HG03558 (cell line): ENCODE data around the gene RIMBP3B.
"Not testable (repeated sequence)": the region's sequence is repeated elsewhere in the genome, so short reads cannot be mapped to it uniquely, and the experiment has no call there.

ENCODE experiments used
- ATAC-seq: cut with Tn5 transposase; IDR thresholded peaks from one replicate; pipeline ENCODE4 v1.9.1; 2021; ENCODE audit warnings: moderate number of reproducible peaks; ENCODE audit not compliant: unreplicated experiment; ENCODE audit errors: extremely low read depth

The RIMBP3B gene

DNA sequence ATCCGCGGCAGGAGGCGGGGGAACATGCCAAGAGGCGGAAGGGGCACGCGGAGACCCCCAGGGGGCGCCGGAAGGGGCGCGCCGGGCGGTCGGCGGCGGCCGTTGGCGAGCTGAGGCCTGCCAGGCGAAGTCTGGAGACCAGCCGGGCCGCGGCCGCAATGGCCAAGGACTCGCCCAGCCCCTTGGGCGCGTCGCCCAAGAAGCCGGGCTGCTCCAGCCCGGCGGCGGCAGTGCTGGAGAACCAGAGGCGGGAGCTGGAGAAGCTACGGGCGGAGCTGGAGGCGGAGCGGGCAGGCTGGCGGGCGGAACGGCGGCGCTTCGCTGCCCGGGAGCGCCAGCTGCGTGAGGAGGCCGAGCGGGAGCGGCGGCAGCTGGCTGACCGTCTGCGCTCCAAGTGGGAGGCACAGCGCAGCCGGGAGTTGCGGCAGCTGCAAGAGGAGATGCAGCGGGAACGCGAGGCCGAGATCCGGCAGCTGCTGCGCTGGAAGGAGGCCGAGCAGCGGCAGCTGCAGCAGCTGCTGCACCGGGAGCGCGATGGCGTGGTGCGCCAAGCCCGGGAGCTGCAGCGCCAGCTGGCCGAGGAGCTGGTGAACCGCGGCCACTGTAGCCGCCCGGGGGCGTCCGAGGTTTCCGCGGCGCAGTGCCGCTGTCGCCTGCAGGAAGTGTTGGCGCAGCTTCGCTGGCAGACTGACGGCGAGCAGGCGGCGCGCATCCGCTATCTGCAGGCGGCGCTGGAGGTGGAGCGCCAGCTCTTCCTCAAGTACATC is at the start of gene RIMBP3B:
RIMBP3B (plus strand) TSS at position 51 of the 767 bp plus-strand sequence; CDS start at position 159, 108 bp downstream.
- not testable (repeated sequence) for ATAC-seq

- not testable (repeated sequence) for ATAC-seq
Observed at GRCh38 chr22:21357527-21357926, 26.0 kb upstream of the RIMBP3B start.

GRCh38 chr22:21360525-21360924 is 23.0 kb upstream of the RIMBP3B start:
- ATAC-seq = not testable (repeated sequence)

- not testable (repeated sequence) for ATAC-seq
Observed at GRCh38 chr22:21362473-21362872, 21.1 kb upstream of the RIMBP3B start.

DNA sequence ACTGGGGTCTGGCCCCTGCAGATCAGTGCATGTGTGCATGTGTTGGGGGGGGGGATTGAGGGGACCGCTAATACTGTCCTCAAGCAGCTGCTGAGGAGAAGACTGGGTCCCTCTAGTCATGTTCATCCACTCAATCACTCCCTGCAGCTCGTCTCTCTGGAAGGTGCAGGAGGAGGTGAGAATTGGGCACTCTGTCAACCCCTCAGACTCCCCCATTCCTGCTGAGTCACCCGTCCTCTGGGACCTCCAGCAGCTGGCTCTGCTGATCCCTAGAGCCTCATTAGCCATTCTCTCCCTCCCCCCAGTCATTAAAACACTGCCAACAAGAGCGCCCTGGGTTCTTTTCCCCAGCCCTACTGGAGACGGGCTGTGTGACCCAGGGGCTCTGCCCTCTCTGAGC is 20.5 kb upstream of the RIMBP3B start:
- ATAC-seq = not testable (repeated sequence)

GRCh38 chr22:21363803-21364202 is 19.7 kb upstream of the RIMBP3B start:
- ATAC-seq = not testable (repeated sequence)

DNA sequence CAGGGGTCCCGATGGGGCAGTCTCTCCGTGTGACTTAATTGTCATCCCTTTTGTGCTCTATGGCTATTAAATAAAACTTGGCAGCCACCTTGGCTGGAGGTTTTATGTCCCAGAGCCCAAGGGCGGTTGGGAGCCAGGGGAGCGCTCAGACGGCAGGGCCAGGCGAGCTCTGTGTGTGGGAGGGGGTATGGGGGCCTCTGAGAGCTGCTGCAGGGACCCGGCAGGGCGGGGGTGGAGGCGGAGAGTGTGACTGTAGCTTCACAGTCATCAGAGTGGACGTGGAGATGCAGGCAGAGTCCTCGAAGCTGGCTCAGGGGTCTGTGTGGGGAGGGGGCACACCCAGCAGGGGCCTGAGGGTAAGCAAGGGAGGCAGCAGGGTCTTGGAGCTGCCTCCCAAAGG is 19.2 kb upstream of the RIMBP3B start:
- not testable (repeated sequence) for ATAC-seq

GRCh38 chr22:21365337-21365736 is 18.2 kb upstream of the RIMBP3B start:
- not testable (repeated sequence) for ATAC-seq

GRCh38 chr22:21368603-21369310 is 14.8 kb upstream of the RIMBP3B start:
- not testable (repeated sequence) for ATAC-seq

GRCh38 chr22:21375880-21376279 is 7.7 kb upstream of the RIMBP3B start:
- not testable (repeated sequence) for ATAC-seq

DNA sequence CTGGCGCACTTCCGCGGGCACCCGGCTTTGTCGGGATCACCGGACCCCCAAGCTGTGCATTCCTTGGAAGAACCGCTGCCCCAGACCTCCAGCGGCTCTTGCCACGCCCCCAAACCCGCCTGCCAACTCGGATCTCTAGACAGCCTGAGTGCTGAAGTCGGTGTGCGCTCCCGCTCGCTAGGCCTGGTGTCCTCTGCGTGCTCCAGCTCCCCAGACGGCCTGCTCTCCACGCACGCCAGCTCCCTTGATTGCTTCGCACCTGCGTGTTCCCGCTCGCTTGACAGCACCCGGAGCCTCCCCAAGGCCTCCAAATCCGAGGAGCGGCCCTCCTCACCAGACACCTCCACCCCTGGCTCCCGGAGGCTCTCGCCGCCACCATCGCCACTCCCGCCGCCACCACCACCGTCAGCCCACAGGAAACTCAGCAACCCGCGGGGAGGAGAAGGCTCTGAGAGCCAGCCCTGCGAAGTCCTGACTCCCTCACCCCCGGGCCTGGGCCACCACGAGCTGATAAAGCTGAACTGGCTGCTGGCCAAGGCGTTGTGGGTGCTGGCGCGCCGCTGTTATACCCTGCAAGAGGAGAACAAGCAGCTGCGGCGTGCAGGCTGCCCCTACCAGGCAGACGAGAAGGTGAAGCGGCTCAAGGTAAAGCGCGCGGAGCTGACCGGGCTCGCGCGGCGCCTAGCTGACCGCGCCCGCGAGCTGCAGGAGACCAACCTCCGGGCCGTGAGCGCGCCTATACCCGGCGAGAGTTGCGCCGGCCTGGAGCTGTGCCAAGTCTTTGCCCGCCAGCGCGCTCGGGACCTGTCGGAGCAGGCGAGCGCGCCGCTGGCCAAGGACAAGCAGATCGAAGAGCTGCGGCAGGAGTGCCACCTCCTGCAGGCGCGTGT is 1.2 kb downstream of the RIMBP3B start:
- not testable (repeated sequence) for ATAC-seq

GRCh38 chr22:21389480-21389879 is 5.9 kb downstream of the RIMBP3B start:
- ATAC-seq = not testable (repeated sequence)

DNA sequence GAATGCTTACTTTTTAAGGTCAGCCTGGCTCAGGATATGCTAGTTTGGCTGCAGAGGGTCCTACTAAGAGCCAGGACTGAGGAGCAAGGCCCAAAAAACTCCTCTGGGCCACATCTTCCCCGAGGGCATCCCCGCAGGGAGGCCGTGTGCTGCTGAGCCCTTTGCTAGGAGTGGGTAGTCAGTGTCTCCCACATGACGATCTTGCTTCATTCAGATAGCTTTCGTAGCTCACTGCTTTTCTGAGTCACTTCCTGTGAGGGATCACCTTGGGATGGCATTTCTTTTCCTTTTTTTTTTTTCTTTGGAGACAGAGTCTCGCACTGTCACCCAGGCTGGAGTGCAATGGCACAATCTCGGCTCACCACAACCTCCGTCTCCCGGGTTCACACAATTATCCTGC is 6.5 kb downstream of the RIMBP3B start:
- not testable (repeated sequence) for ATAC-seq

GRCh38 chr22:21394613-21395012 is 11.1 kb downstream of the RIMBP3B start:
- ATAC-seq = not testable (repeated sequence)

- not testable (repeated sequence) for ATAC-seq
Observed at GRCh38 chr22:21401197-21401969, 17.8 kb downstream of the RIMBP3B start.

GRCh38 chr22:21402763-21403314 is 19.3 kb downstream of the RIMBP3B start:
- ATAC-seq = not testable (repeated sequence)

DNA sequence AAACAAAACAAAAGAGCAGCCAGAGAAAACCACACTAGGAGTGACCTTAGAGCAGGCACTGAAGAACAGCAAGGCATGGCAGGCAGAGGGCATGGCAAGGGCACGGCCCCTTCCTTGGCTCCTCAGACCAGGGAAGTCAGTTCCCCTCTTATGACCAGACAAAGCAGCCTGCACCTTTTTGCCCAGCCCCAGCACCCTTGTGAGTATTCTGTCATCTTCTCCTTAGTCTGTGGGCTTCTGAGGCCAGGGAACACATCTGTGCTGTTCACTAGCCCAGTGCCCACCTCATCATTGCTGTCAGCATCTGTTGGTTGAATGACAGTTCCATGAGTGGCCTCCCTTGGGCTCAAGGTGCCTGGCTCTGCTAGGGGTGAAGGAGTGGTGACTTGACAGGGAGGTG is 23.6 kb downstream of the RIMBP3B start:
- not testable (repeated sequence) for ATAC-seq

- ATAC-seq = not testable (repeated sequence)
Observed at GRCh38 chr22:21407792-21408191, 24.2 kb downstream of the RIMBP3B start.

- not testable (repeated sequence) for ATAC-seq
Observed at GRCh38 chr22:21416375-21416774, 32.8 kb downstream of the RIMBP3B start.
